DMS153 treated with DMSO at 0.1 percent for 48 hours (cell line): ENCODE data around the gene UVRAG.
A peak's percentile ranks its signal among the peaks of the same experiment; 100 is the strongest.
"Not testable (repeated sequence)": the region's sequence is repeated elsewhere in the genome, so short reads cannot be mapped to it uniquely, and the experiment has no call there.

ENCODE experiments used
- DNase-seq: peaks from one replicate; lab custom pipeline; 2025; ENCODE audit not compliant: unreplicated experiment; lab: John Stamatoyannopoulos, UW

The UVRAG gene

GRCh38 chr11:75946531-75947530 lies 131.8 kb downstream of the UVRAG start:
- peak; percentile 53 for DNase-seq

- DNase-seq, result no peak
Measured at GRCh38 chr11:75949023-75949672, 134.1 kb downstream of the UVRAG start.

GRCh38 chr11:75950141-75950540 lies 135.1 kb downstream of the UVRAG start:
- DNase-seq, result no peak

GRCh38 chr11:75954039-75954438 lies 139.0 kb downstream of the UVRAG start:
- no peak for DNase-seq

- DNase-seq, result no peak
Measured at GRCh38 chr11:75955443-75955842, 140.4 kb downstream of the UVRAG start.

- no peak for DNase-seq
Measured at GRCh38 chr11:75959540-75959939, 144.5 kb downstream of the UVRAG start.

- no peak for DNase-seq
Measured at GRCh38 chr11:75964071-75964470, 149.1 kb downstream of the UVRAG start.

- no peak for DNase-seq
Measured at GRCh38 chr11:75966537-75967287, 151.7 kb downstream of the UVRAG start.

- no peak for DNase-seq
Measured at GRCh38 chr11:75968021-75968625, 153.1 kb downstream of the UVRAG start.

- no peak for DNase-seq
Measured at GRCh38 chr11:75969626-75970308, 154.8 kb downstream of the UVRAG start.

- not testable (repeated sequence) for DNase-seq
Measured at GRCh38 chr11:75973710-75974109, 158.7 kb downstream of the UVRAG start.

GRCh38 chr11:75979075-75979474 lies 164.1 kb downstream of the UVRAG start:
- DNase-seq, result not testable (repeated sequence)

- not testable (repeated sequence) for DNase-seq
Measured at GRCh38 chr11:75979479-75980027, 164.5 kb downstream of the UVRAG start.

GRCh38 chr11:75980031-75980430 lies 165.0 kb downstream of the UVRAG start:
- DNase-seq, result no peak

- DNase-seq, result no peak
Measured at GRCh38 chr11:75981546-75981945, 166.5 kb downstream of the UVRAG start.

GRCh38 chr11:75982309-75982708 lies 167.3 kb downstream of the UVRAG start:
- no peak for DNase-seq

GRCh38 chr11:75986966-75987365 lies 172.0 kb downstream of the UVRAG start:
- DNase-seq, result no peak

- DNase-seq, result no peak
Measured at GRCh38 chr11:75993126-75993525, 178.1 kb downstream of the UVRAG start.

GRCh38 chr11:75994616-75995015 lies 179.6 kb downstream of the UVRAG start:
- no peak for DNase-seq
